ENCODE measurements around the gene DHX9. TPM values are rescaled to one million over a fixed set of nuclear protein-coding genes. Genes with fewer than 3 reads are reported as not detected.

The DHX9 gene
- total and polyA plus RNA-seq, 9 of the 15 experiments (the other 6 are each of a cell fraction or from before 2014, with no cell fraction given), result 100 to 409 (median 294) TPM

GRCh38 chr1:182795563-182796228, 43.5 kb upstream of the DHX9 start (continued):
- TF ChIP-seq YY1 (IDR thresholded peaks at IDR 0.05; ENCODE audit: borderline replicate concordance in 1 of 3, control insufficient read depth in 1 of 3, extremely low read depth in 1 of 3, insufficient read depth in 3 of 3, insufficient read length in 1 of 3, insufficient replicate concordance in 2 of 3, low read depth in 1 of 3, low read length in 2 of 3), result no peak
- TF ChIP-seq KLF13 (tag; IDR thresholded peaks at IDR 0.05; ENCODE audit: borderline replicate concordance, low read depth), result no peak
- TF ChIP-seq GTF2E2 (tag; IDR thresholded peaks at IDR 0.05), result no peak
- no peak for TF ChIP-seq ZBTB34 (CRISPR knock-in tag; IDR thresholded peaks at IDR 0.05)
- peak; percentile 26; the same call in 1 of the 2 replicates for TF ChIP-seq ZBTB9 (CRISPR knock-in tag; IDR thresholded peaks at IDR 0.05)
- peak; percentile 79 for TF ChIP-seq CEBPB (tag; IDR thresholded peaks at IDR 0.05)
- TF ChIP-seq MLX (CRISPR knock-in tag; conservative IDR thresholded peaks at IDR 0.05), result no peak
- TF ChIP-seq CC2D1A (IDR thresholded peaks at IDR 0.05), result 0 out of 2 replicates have a peak, but pooled peaks have one; percentile 35
- no peak for TF ChIP-seq SP2 (IDR thresholded peaks at IDR 0.05; ENCODE audit: extremely low read depth, low read depth, low read length, poor library complexity, severe bottlenecking)
- no peak for TF ChIP-seq AFF4 (CRISPR knock-in tag; IDR thresholded peaks at IDR 0.05)
- no peak for TF ChIP-seq E2F8 (IDR thresholded peaks at IDR 0.05; ENCODE audit: low read depth, partially characterized antibody)
- no peak for TF ChIP-seq MIER1 (IDR thresholded peaks at IDR 0.05; ENCODE audit: low read depth)
- TF ChIP-seq RBFOX2 (IDR thresholded peaks at IDR 0.05; ENCODE audit: low read depth, low read length), result no peak
- TF ChIP-seq KDM1A (IDR thresholded peaks at IDR 0.05), result peak; percentile 71 to 75; a peak in 3 of 4 replicates
- TF ChIP-seq ETV1 (tag; conservative IDR thresholded peaks at IDR 0.05; ENCODE audit: low read depth), result peak; percentile 77
- no peak for TF ChIP-seq CAMTA2 (CRISPR knock-in tag; conservative IDR thresholded peaks at IDR 0.05)

All from K562 (cell line).